Measurements from ENCODE around the gene TMEM164.

The TMEM164 gene

DNA sequence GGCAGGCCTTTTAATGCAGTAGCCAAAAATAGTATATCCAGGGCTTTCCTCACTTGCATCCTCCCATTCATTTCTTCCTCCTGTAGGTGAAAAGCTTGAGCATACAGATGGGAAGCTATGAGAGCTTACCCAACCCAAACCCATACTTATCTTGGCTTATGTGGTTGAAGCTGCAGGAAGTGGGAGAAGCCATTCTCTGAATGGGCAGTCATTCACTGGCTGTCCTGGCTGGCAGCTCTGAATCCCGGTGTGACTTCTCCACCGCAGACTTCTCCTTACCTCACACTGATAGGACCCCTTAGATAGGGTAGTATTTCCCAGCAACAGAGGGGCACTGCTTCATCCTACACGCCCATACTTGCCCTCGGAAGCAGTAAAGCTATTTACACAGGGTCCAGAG lies 189.6 kb downstream of the TMEM164 start:
- no peak for DNase-seq (ENCODE audit: low read depth in 2 of 3, low spot score in 2 of 3)

DNA sequence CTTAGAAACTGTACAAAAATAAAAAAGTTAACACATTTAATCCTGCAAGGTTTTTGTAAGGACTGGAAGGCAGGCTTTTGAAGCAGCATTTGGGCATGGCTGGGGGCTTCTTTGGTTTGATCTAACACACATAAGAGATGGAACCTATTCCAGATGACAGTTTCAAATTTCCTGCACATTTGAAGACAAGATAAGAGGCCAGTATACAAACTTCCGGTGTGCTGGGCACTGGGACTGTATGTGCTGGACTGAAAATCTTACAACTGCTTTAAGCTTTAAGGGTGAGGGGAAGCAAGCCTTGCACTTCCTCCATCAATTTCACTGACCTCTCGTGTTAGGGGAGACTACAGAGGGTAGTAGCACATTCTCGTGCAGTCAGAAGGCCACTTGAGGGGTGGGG lies 192.1 kb downstream of the TMEM164 start:
- no peak for DNase-seq (ENCODE audit: low read depth in 2 of 3, low spot score in 2 of 3)

DNA sequence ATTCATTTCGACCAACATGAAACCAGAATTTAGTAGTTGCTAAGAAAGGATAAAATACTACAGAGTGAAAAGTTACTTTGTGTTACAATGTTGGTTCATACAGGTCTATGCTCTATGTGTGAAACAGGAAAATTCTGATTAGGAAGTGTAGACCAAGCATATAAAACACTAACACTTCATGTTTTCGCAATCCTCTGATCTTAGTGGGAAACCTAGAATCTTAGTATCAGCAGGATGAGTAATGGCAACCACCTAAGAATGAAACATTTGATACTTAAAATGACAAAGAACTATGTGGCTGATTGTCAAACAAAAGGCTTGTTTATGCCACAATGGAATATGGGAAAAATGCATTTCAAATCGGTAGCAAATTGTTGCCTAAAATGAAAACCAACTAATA lies 198.9 kb downstream of the TMEM164 start:
- no peak for DNase-seq (ENCODE audit: low read depth in 2 of 3, low spot score in 2 of 3)

DNA sequence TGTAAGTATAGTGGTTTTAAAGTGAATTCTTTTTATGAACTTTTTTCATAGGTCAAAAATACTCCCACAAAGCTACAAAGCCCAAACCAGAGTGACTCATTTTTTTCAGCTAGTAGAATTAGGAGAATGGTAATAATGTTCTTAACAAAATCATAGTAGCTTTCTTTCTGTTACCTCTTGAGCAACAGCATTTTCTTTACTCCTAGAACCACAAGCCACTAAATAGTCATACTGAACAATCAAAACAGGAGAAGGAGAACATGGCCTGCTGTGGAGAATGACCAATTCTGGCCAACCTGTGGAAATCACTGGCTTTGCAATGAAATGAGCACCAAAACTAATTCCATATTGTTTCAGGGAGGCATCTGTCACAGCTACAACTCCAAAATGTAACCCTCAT lies 202.1 kb downstream of the TMEM164 start:
- no peak for DNase-seq (ENCODE audit: low read depth in 2 of 3, low spot score in 2 of 3)

DNA sequence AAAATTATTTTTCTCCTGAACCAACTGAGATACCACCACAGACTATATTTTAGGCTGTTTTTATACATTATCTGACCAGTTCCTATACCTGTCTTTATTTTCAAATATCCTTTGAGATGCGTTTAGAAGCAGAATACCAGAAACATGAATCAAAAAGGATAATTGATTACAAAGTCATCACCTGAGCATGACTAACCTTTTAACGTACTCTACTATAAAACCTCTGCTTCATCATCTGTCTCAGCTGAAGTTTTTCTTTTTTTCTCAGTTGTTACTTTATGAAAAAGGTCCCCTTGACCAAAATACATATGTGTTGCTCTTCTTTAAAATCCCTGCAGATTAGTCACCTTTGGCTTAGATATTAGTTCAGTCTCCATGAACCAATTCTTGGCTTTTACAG lies 205.2 kb downstream of the TMEM164 start:
- DNase-seq (ENCODE audit: low read depth in 2 of 3, low spot score in 2 of 3), result no peak

- no peak for DNase-seq (ENCODE audit: low read depth in 2 of 3, low spot score in 2 of 3)
These were observed 207.7 kb downstream of the TMEM164 start for GRCh38 chrX:110210417-110211139.

- no peak for DNase-seq (ENCODE audit: low read depth in 2 of 3, low spot score in 2 of 3)
These were observed 208.4 kb downstream of the TMEM164 start for GRCh38 chrX:110211340-110211739.

DNA sequence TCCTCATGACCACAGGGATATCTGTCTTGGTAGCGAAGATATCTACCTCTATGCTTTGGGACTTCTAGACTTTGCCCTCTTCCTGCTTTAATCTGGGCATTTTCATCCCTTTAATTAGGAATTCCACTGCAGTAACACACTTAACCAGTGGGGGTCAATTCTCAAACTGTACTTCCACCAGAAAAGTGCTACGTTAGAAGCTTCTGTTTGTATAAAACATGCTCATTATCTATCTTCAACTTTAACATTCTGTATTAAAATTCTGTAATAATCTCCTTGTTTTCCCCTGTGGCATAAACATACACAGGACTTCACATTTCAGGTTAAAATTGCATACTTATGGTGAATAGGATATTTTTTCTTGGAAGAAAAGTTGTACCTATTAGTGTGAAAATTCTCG lies 209.4 kb downstream of the TMEM164 start:
- DNase-seq (ENCODE audit: low read depth in 2 of 3, low spot score in 2 of 3), result no peak

DNA sequence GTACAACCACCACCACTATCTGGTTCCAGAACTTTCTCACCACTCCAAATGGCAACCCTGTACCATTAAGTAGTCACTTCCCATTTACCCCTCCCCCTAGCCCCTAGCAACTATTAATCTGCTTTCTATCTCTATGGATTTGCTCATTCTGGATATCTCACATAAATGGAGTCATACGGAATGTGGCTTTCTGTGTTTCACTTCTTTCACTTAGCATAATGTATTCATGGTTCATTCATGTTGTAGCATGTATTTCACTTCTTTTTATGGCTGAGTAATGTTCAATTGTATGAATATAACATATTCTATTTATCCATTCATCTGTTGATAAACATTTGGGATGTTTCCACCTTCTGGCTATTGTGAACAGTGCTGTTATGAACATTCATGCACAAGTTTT lies 210.3 kb downstream of the TMEM164 start:
- no peak for DNase-seq (ENCODE audit: low read depth in 2 of 3, low spot score in 2 of 3)

DNA sequence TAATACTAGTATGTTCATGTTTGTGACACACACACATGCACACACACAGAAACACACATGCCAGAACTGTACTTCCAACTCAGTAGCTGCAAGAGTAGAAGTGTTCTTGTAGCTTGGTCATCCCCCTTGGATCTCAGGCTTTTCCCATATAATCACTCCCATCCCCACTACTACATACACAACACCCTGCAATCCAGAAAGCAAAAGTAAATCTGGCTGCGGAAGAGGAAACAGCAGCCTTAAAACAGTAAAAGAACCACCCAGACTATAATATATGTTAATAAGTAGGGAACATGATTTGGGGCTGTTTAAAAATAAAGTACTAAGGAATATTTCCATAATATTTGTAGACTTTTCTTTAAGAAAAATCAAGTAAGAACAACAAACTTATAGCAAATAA lies 211.8 kb downstream of the TMEM164 start:
- no peak for DNase-seq (ENCODE audit: low read depth in 2 of 3, low spot score in 2 of 3)

DNA sequence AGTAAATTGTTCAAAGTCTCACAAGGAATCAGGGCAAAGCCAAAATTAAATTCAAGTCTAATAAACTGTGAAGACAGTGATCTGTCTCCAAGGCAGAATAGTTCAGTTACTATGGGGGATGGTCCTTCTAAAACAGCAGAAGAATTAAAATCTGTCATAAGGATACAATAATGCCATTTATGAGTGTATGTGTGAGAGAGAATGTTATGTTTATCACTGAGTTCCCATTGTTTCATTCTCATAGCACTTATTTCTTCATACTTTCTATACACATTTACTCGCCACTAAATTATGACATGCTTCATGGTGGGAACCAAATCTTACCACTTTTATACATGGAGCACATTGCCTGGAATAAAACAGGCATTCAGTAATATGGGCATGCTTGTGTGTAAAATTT lies 212.5 kb downstream of the TMEM164 start:
- DNase-seq (ENCODE audit: low read depth in 2 of 3, low spot score in 2 of 3), result no peak

- DNase-seq (ENCODE audit: low read depth in 2 of 3, low spot score in 2 of 3), result no peak
These were observed 213.1 kb downstream of the TMEM164 start for GRCh38 chrX:110216027-110216426.

DNA sequence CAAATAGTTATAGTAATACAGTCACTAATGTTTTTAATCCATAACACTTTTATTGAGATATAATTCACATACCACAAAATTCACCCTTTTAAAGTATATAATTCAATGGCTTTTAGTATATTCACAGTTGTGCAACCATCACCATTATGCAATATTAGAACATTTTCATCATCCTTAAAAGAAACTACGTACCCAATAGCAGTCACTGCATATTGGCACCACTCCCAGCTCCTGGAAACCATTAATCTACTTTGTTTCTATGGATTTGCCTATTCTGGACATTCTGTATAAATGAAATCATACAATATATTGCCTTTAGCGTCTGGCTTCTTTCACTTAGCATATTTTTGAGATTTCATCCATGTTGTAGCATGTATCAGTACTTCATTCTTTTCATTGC lies 215.7 kb downstream of the TMEM164 start:
- DNase-seq (ENCODE audit: low read depth in 2 of 3, low spot score in 2 of 3), result no peak

DNA sequence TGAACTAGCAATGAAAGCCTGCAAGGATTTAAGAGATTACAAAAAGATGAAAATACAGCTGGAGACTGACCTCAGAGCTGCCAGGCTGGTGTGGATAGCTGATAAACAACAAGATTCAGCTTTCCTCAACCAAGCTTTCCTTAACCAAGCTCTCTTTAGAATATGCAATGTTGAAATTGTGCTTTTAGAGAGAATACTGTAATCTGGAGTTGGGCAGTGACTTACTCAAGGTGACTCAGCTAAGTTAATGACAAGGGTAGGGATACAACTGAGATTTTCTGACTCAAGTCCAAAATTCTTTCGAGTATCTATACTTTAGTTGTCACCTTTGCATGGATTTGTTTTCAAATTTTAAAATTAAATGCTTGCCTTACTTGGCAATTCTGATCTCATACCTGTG lies 217.0 kb downstream of the TMEM164 start:
- DNase-seq (ENCODE audit: low read depth in 2 of 3, low spot score in 2 of 3), result no peak

DNA sequence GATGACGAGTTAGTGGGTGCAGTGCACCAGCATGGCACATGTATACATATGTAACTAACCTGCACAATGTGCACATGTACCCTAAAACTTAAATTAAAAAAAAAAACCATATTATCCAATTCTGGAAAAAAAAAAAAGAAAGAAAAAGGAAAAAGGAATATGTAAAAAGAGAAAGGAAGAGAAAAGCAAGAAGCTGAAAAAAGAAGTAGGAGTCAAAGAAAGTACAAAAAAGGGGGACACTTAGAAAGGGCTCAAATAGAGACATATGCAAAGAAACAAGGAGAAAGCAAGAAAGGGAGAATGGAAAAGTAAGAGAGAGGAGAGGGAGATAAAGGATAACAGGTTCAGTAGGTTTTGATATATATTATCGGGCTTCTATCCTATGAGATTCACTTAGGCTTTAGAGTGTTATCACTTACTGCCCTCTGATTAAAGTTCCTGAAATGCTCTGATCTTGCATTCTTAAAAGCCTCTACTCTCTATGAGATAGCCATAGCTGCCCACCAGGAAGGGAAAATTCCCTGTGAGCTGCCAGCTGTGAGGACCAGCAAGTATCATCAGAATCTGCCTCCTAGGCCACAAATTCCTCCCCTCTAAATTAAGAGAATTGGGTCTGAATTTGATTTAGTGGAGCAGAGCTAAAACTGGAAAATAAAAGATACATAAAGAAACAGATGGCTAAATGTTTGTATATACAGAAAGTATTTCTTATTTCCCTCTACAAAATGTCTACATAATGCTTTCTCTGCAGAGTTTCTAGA lies 219.8 kb downstream of the TMEM164 start:
- no peak for DNase-seq (ENCODE audit: low read depth in 2 of 3, low spot score in 2 of 3)

GRCh38 chrX:110224926-110225617 lies 222.2 kb downstream of the TMEM164 start:
- DNase-seq (ENCODE audit: low read depth in 2 of 3, low spot score in 2 of 3), result no peak

DNA sequence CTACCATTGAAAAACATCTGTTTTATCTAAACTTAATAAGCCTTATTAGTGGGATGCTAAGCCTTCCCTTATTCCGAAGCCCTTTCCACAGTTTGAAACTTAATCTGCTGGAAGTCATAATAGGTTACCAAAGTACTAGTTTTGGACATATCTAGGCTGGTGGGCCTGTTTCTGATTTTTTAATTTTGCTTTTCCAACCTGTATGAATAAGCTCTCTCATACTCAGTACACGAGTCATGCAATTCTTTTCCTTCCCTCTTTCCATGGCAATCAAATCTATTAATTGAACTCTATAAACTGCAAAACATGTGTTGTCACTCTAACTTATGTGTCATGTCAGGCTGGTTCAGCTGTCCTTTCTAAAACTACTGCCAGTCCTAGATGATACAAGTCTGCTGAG lies 224.0 kb downstream of the TMEM164 start:
- DNase-seq (ENCODE audit: low read depth in 2 of 3, low spot score in 2 of 3), result no peak

All from activated CD8-positive, alpha-beta memory T cell treated with anti-CD3 and anti-CD28 coated beads for 48 hours (primary cell).